B cell (primary cell): ENCODE measurements around the gene CORO1C. TPM values are rescaled to one million over a fixed set of nuclear protein-coding genes. Genes with fewer than 3 reads are reported as not detected.
"Not testable (repeated sequence)": the region's sequence is repeated elsewhere in the genome, so short reads cannot be mapped to it uniquely, and the experiment has no call there.

Source experiments
- ATAC-seq: fragments of 200-7000 bp; cut with Tn5 transposase; one replicate; pipeline ENCODE4 v1.10.0; 2021; ENCODE audit warnings: low read depth, mild to moderate bottlenecking, moderate number of reproducible peaks, moderate library complexity
- CTCF ChIA-PET: fragments of 350-600 bp; sonication (Branson Sonifier 250); formaldehyde crosslinking; loops from one replicate; lab custom pipeline; 2021; ENCODE audit warnings: antibody characterized with exemption, inconsistent platforms; lab: Charles Lee
- POLR2A ChIA-PET: fragments of 350-600 bp; sonication (Branson Sonifier 250); formaldehyde crosslinking; loops from one replicate; lab custom pipeline; 2021; ENCODE audit warnings: antibody characterized with exemption; lab: Charles Lee
- DNase-seq: peaks from one replicate; pipeline ENCODE4 v3.0.0; 2013
- H2AFZ ChIP-seq: 2 replicates; pipeline ENCODE4 v1.6.1; 2012; ENCODE audit warnings: mild to moderate bottlenecking, low read depth, low read length; ENCODE audit not compliant: insufficient read depth, poor library complexity, severe bottlenecking
- H3K27ac ChIP-seq, 2 donors: 1 replicate in 1 of 2; 2 replicates in 1 of 2; pipeline ENCODE4 v1.5.1; 2012 to 2013; ENCODE audit warnings: low read length in 2 of 2, mild to moderate bottlenecking in 2 of 2, moderate library complexity in 1 of 2
- H3K27me3 ChIP-seq, 4 experiments: fragments of 200-600 bp in 1 of 4; sonication (generic) in 1 of 4; replicated peaks in 1 of 4; 1 replicate in 2 of 4; 2 replicates in 2 of 4; pipeline versions ENCODE4 v1.6.1 to v1.7.0; 2013 to 2016; ENCODE audit warnings: low read length in 3 of 4, mild to moderate bottlenecking in 2 of 4, mixed read lengths in 1 of 4, moderate library complexity in 1 of 4; ENCODE audit not compliant: insufficient read depth in 4 of 4, control insufficient read depth in 3 of 4; ENCODE audit errors: control extremely low read depth in 1 of 4
- H3K36me3 ChIP-seq, 2 experiments: replicated peaks in 1 of 2; 1 replicate in 1 of 2; 2 replicates in 1 of 2; pipeline versions ENCODE4 v1.6.1 to v1.7.1; 2013; ENCODE audit warnings: low read length in 1 of 2; ENCODE audit not compliant: insufficient read depth in 2 of 2, control insufficient read depth in 1 of 2; ENCODE audit errors: control extremely low read depth in 1 of 2, extremely low read depth in 1 of 2
- H3K4me1 ChIP-seq, 2 donors: fragments of 200-600 bp in 1 of 2; sonication (generic) in 1 of 2; 1 replicate in 1 of 2; 2 replicates in 1 of 2; pipeline versions ENCODE4 v1.5.1 to v1.6.1; 2013 to 2017; ENCODE audit warnings: low read length in 2 of 2; ENCODE audit not compliant: control insufficient read depth in 2 of 2, insufficient read depth in 2 of 2
- H3K4me2 ChIP-seq: replicated peaks from 2 replicates; pipeline ENCODE3; 2012; ENCODE audit warnings: mild to moderate bottlenecking, low read depth, low read length; ENCODE audit not compliant: poor library complexity, severe bottlenecking
- H3K4me3 ChIP-seq, 5 experiments: fragments of 200-600 bp in 1 of 5; sonication (generic) in 1 of 5; 1 replicate in 3 of 5; 2 replicates in 2 of 5; pipeline versions ENCODE4 v1.5.1 to v1.7.0; 2011 to 2016; ENCODE audit warnings: low read length in 4 of 5, mild to moderate bottlenecking in 4 of 5, low read depth in 2 of 5, control low read depth in 1 of 5, moderate library complexity in 1 of 5; ENCODE audit not compliant: insufficient read depth in 1 of 5; ENCODE audit errors: control extremely low read depth in 1 of 5, extremely low read depth in 1 of 5
- H3K79me2 ChIP-seq: fragments of 200-600 bp; sonication (generic); one replicate; pipeline ENCODE4 v1.6.0; 2016; ENCODE audit warnings: low read length; ENCODE audit not compliant: control insufficient read depth, insufficient read depth
- H3K9ac ChIP-seq: fragments of 200-600 bp; sonication (generic); 2 replicates; pipeline ENCODE4 v1.6.1; 2017; ENCODE audit warnings: mild to moderate bottlenecking, low read length, moderate library complexity
- H3K9me3 ChIP-seq, 3 donors: one replicate each; pipeline versions ENCODE4 v1.6.1 to v1.7.1; 2013; ENCODE audit warnings: low read length in 2 of 3; ENCODE audit not compliant: control insufficient read depth in 2 of 3, insufficient read depth in 1 of 3; ENCODE audit errors: control extremely low read depth in 1 of 3
- H4K20me1 ChIP-seq: 2 replicates; pipeline ENCODE4 v1.6.0; 2012; ENCODE audit warnings: mild to moderate bottlenecking, low read length; ENCODE audit not compliant: insufficient read depth, control insufficient read depth, poor library complexity, severe bottlenecking
- H3K27ac Mint-ChIP-seq: one replicate; pipeline ENCODE4 v1.8.0; 2021; ENCODE audit warnings: mixed read lengths
- H3K27me3 Mint-ChIP-seq: one replicate; pipeline ENCODE4 v1.8.0; 2021; ENCODE audit warnings: mixed read lengths
- H3K4me1 Mint-ChIP-seq: one replicate; pipeline ENCODE4 v1.8.0; 2021; ENCODE audit warnings: mixed read lengths
- H3K4me3 Mint-ChIP-seq: one replicate; pipeline ENCODE4 v1.8.0; 2021; ENCODE audit warnings: mixed read lengths
- H3K9me3 Mint-ChIP-seq: one replicate; pipeline ENCODE4 v1.8.0; 2022; ENCODE audit warnings: mixed read lengths; ENCODE audit not compliant: insufficient read depth
- EZH2 ChIP-seq: IDR thresholded peaks from 2 replicates; pipeline ENCODE4 v1.6.1; 2012; ENCODE audit warnings: borderline replicate concordance, low read depth, mild to moderate bottlenecking, moderate library complexity, low read length; ENCODE audit not compliant: insufficient read depth, poor library complexity, severe bottlenecking
- WGBS: methylation state at CpG from one replicate; pipeline ENCODE4 v1.1.5; 2013; ENCODE audit warnings: missing lambda C conversion rate; ENCODE audit not compliant: insufficient coverage; 5-methylcytosine and 5-hydroxymethylcytosine counted together
- intact Hi-C: fragments of 100-400 bp; cut with micrococcal nuclease; formaldehyde crosslinking; loops from one replicate; pipeline ENCODE4 v1.10.0; 2022
- polyA plus RNA-seq: library from polyadenylated mRNA; depleted of rRNA; stranded (reverse); fragments of >200 nt; gene quantifications from 2 replicates; pipeline ENCODE4 v1.2.3, GENCODE V29; 2012
- total RNA-seq, 2 donors: library from RNA; stranded (reverse); fragments of 120-200 nt in 1 of 2; gene quantifications; 1 replicate in 1 of 2; 2 replicates in 1 of 2; pipeline versions ENCODE4 v1.2.3 to v1.2.4, GENCODE V29; 2013 to 2022
- TF ChIP-seq, protein P1 (sequence below): fragments of 200-600 bp; IDR thresholded peaks from one replicate; pipeline ENCODE4 v1.8.0; 2022; ENCODE audit warnings: antibody characterized with exemption, mild to moderate bottlenecking

The CORO1C gene
- total and polyA plus RNA-seq, 2 donors (not counting 1 experiment from before 2014, with no cell fraction given): 19.2 to 68.0 TPM

DNA sequence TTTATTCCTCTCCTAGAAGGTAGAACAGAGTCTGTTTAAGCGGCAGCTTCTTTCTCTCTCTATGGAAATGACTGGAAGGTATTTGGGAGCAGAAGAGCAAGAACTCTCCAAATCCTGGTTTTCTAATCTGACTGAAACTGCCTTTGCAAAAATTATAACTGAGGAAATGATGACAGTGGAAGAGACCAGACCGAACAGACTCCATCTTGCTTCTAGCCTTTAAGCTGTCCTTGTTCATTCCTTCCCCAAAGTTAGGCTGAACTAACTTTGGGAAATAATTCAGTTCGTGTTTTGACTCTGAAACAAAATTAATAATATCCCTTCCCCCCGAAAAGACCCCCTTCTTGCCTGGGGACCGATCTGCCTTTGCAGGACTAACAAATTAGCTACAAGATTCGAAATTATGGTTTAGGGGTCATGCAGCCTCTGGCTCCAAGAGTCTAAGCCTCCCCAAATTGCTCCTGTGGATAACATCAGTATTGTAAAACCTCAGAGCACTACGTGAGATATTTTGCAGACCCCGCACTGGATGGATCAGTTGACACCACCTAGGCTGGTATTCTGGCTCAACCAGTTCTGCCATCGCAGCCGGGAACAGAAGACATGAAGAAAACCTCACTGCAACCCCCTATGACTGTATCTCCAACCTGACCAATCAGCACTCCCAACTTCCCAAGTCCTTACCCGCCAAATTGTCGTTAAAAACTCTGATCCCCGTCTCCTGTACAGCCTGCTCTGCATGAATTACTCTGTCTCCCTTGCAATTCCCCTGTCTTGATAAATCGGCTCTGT is 111.8 kb downstream of the CORO1C start:
- peaks cover 66% of the 10 kb centered on the region for H3K4me1 Mint-ChIP-seq

DNA sequence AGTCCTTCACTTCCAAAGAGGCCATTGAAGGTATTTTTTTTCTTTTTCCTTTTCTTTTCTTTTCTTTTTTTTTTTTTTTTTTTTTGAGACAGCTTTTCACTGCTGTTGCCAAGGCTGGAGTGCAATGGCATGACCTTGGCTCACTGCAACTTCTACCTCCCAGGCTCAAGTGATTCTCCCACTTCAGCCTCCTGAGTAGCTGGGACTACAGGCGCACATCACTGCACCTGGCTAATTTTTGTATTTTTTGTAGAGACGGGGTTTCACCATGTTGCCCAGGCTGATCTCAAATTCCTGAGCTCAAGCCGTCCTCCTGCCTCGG is 112.4 kb downstream of the CORO1C start:
- WGBS: 100% methylated on average over 4 of the region's 4 CpGs
- H3K27ac ChIP-seq, H3K27me3 Mint-ChIP-seq, H3K4me2 ChIP-seq, H3K4me3 Mint-ChIP-seq, H3K9me3 Mint-ChIP-seq, H3K9ac ChIP-seq, H3K4me3 ChIP-seq, H2AFZ ChIP-seq, ATAC-seq, DNase-seq, H4K20me1 ChIP-seq, H3K27me3 ChIP-seq: not testable (repeated sequence)
- Histone ChIP-seq H3K79me2 (peaks cover 13% of the 10 kb centered on the region), H3K9me3 (peaks cover 0 to 35% (median 8%) of the 10 kb centered on the region in 3 donors), H3K36me3 (peaks cover 0 to 11% of the 10 kb centered on the region in 2 experiments), H3K4me1 (peaks cover 35 to 44% of the 10 kb centered on the region in 2 donors)
- Mint-ChIP-seq H3K27ac (peak overlapping the region; percentile 98), H3K4me1 (peaks cover 64% of the 10 kb centered on the region)
- ChIA-PET POLR2A (interaction anchor here (1.1 to 8.6 kb wide), 5 partner anchors 17 to 54 kb away, joined by 3 to 133 read pairs (median 7); partner anchors contain the start of gene SELPLG), CTCF (interaction anchor here (1.2 to 13.8 kb wide), 18 partner anchors 10 to 436 kb away, joined by 3 to 431 read pairs (median 8); partner anchors contain the start of genes ISCU, SART3 and SELPLG)
- intact Hi-C loops: loop anchor here (1.0 to 5.0 kb wide), 6 partner anchors 28 to 333 kb away; partner anchors contain the start of gene CORO1C

More for the DNA sequence above, 111.8 kb downstream of the CORO1C start:
- peaks cover 0 to 37% (median 8%) of the 10 kb centered on the region in 3 donors for H3K9me3 ChIP-seq
- DNase-seq (no peak), ATAC-seq (no peak)
- H3K9ac ChIP-seq: no peak overlapping the region
- Mint-ChIP-seq H3K27me3 (no peaks in the 10 kb centered on the region), H3K4me3 (no peak overlapping the region), H3K9me3 (peaks cover 3% of the 10 kb centered on the region), H3K27ac (no peak overlapping the region)
- ChIA-PET CTCF (interaction anchor here (1.2 to 13.8 kb wide), 12 partner anchors 11 to 184 kb away, joined by 4 to 431 read pairs (median 20); partner anchors contain the start of genes ISCU, SART3 and SELPLG), POLR2A (interaction anchor here (0.6 to 8.6 kb wide), 3 partner anchors 16 to 100 kb away, joined by 3 to 133 read pairs (median 5); partner anchors contain the start of gene SELPLG)
- peaks cover 0 to 11% of the 10 kb centered on the region in 2 experiments for H3K36me3 ChIP-seq
- TF ChIP-seq, protein P1, sequence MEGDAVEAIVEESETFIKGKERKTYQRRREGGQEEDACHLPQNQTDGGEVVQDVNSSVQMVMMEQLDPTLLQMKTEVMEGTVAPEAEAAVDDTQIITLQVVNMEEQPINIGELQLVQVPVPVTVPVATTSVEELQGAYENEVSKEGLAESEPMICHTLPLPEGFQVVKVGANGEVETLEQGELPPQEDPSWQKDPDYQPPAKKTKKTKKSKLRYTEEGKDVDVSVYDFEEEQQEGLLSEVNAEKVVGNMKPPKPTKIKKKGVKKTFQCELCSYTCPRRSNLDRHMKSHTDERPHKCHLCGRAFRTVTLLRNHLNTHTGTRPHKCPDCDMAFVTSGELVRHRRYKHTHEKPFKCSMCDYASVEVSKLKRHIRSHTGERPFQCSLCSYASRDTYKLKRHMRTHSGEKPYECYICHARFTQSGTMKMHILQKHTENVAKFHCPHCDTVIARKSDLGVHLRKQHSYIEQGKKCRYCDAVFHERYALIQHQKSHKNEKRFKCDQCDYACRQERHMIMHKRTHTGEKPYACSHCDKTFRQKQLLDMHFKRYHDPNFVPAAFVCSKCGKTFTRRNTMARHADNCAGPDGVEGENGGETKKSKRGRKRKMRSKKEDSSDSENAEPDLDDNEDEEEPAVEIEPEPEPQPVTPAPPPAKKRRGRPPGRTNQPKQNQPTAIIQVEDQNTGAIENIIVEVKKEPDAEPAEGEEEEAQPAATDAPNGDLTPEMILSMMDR: no peak
- no peak for TF ChIP-seq EZH2
- peaks cover 13% of the 10 kb centered on the region for H3K79me2 ChIP-seq
- WGBS: 98% methylated on average over 12 of the region's 14 CpGs
- no peak overlapping the region for H2AFZ ChIP-seq
- intact Hi-C loops: loop anchor here (2.0 to 5.0 kb wide), 4 partner anchors 27 to 333 kb away; partner anchors contain the start of gene CORO1C
- no peaks in the 10 kb centered on the region for H4K20me1 ChIP-seq
- no peak overlapping the region for H3K4me2 ChIP-seq
- peaks cover 35 to 44% of the 10 kb centered on the region in 2 donors for H3K4me1 ChIP-seq
- H3K4me3 ChIP-seq: no peak overlapping the region
- H3K27ac ChIP-seq: no peak overlapping the region
- no peaks in the 10 kb centered on the region for H3K27me3 ChIP-seq
